Peyer's patch (tissue), 4 donors: Measurements from ENCODE around the gene RNF224. TPM values are rescaled to one million over a fixed set of nuclear protein-coding genes. Genes with fewer than 3 reads are reported as not detected.

ENCODE experiments used
- DNase-seq, 3 donors: peaks; one replicate each; pipeline ENCODE4 v3.0.0-alpha.2; 2017 to 2019
- H3K27ac ChIP-seq, 4 donors: fragments of 200-600 bp; sonication (generic); one replicate each; pipeline ENCODE4 v1.5.1; 2016 to 2019
- H3K27me3 ChIP-seq, 2 donors: fragments of 200-600 bp; sonication (generic); one replicate each; pipeline ENCODE4 v1.5.1; 2019
- H3K36me3 ChIP-seq, 3 donors: fragments of 200-600 bp; sonication (generic); one replicate each; pipeline ENCODE4 v1.5.1; 2016 to 2019
- H3K4me1 ChIP-seq, 4 donors: fragments of 200-600 bp; sonication (generic); one replicate each; pipeline ENCODE4 v1.5.1; 2016 to 2019
- H3K4me3 ChIP-seq, 4 donors: fragments of 200-600 bp; sonication (generic); 1 replicate in 3 of 4; 2 replicates in 1 of 4; pipeline ENCODE4 v1.5.1; 2016 to 2019; ENCODE audit warnings: mild to moderate bottlenecking in 1 of 4
- H3K9me3 ChIP-seq, 4 donors: fragments of 200-600 bp; sonication (generic); one replicate each; pipeline ENCODE4 v1.5.1; 2016 to 2019; ENCODE audit warnings: mild to moderate bottlenecking in 1 of 4
- CTCF ChIP-seq, 6 experiments: fragments of 450-650 bp in 4 of 6; fragments of 200-600 bp in 2 of 6; sonication (generic) in 1 of 6; IDR thresholded peaks; one replicate each; pipeline ENCODE4 v1.5.1; 2017 to 2019; ENCODE audit warnings: antibody characterized with exemption in 6 of 6, mild to moderate bottlenecking in 3 of 6, moderate library complexity in 1 of 6
- POLR2A ChIP-seq, 2 donors: fragments of 450-650 bp; IDR thresholded peaks; one replicate each; pipeline ENCODE4 v1.5.1; 2017; ENCODE audit warnings: antibody characterized with exemption in 2 of 2, mild to moderate bottlenecking in 2 of 2, moderate library complexity in 2 of 2
- total RNA-seq, 4 donors: library from RNA; depleted of rRNA; stranded (reverse); fragments of >200 nt; gene quantifications; one replicate each; pipeline ENCODE4 v1.1.0, GENCODE V29; 2016

Gene RNF224
- total RNA-seq, 4 donors from 2014 or later = not detected

- Histone ChIP-seq H3K4me3 (peak overlapping the region in 1 of 4 donors; percentile 79), H3K27ac (no peak overlapping the region), H3K4me1 (peaks cover 12 to 46% (median 26%) of the 10 kb centered on the region in 4 donors), H3K36me3 (peaks cover 0 to 65% (median 0%) of the 10 kb centered on the region in 3 donors), H3K9me3 (no peaks in the 10 kb centered on the region), H3K27me3 (no peaks in the 10 kb centered on the region)
- no peak for TF ChIP-seq POLR2A (IDR thresholded peaks at IDR 0.05)
- no peak for TF ChIP-seq CTCF (IDR thresholded peaks at IDR 0.05)
- no peak for DNase-seq
Observed at GRCh38 chr9:137186385-137186784, 40.9 kb upstream of the RNF224 start.

- no peak for DNase-seq
- H3K36me3 ChIP-seq = peaks cover 0 to 65% (median 0%) of the 10 kb centered on the region in 3 donors
- H3K27me3 ChIP-seq = no peaks in the 10 kb centered on the region
- H3K4me1 ChIP-seq = peaks cover 12 to 52% (median 26%) of the 10 kb centered on the region in 4 donors
- TF ChIP-seq CTCF (IDR thresholded peaks at IDR 0.05) (no peak), POLR2A (IDR thresholded peaks at IDR 0.05) (no peak)
- H3K27ac ChIP-seq = no peak overlapping the region
- H3K9me3 ChIP-seq = no peaks in the 10 kb centered on the region
- H3K4me3 ChIP-seq = peak overlapping the region; percentile 68 to 100 (median 88)
Observed at GRCh38 chr9:137187386-137187785, 39.9 kb upstream of the RNF224 start.

- TF ChIP-seq POLR2A (IDR thresholded peaks at IDR 0.05) (no peak), CTCF (IDR thresholded peaks at IDR 0.05) (no peak)
Observed at GRCh38 chr9:137188086-137188489, 39.2 kb upstream of the RNF224 start.

GRCh38 chr9:137188490-137189296 is 38.6 kb upstream of the RNF224 start, which contains the start of the genes ANAPC2 and SSNA1:
TSS of gene ANAPC2 (minus strand) at chr9:137188560. CDS start at chr9:137188532, 28 bp downstream.
TSS of gene SSNA1 (plus strand) at chr9:137188676. CDS start at chr9:137188727, 51 bp downstream.
- H3K4me3 ChIP-seq = peak within 1 kb of the TSS; percentile 68 to 100 (median 88)
- peaks cover 0 to 61% (median 0%) of the 10 kb centered on the region in 3 donors for H3K36me3 ChIP-seq
- no peaks in the 10 kb centered on the region for H3K27me3 ChIP-seq
- H3K27ac ChIP-seq = peak within 1 kb of the TSS; percentile 94 to 100 (median 97)
- H3K9me3 ChIP-seq = no peaks in the 10 kb centered on the region
- TF ChIP-seq CTCF (IDR thresholded peaks at IDR 0.05) (peak in 5 of 6 experiments; percentile 8 to 56 (median 47)), POLR2A (IDR thresholded peaks at IDR 0.05) (peak; percentile 84 to 85)
- H3K4me1 ChIP-seq = peaks cover 12 to 56% (median 26%) of the 10 kb centered on the region in 4 donors
- peak; percentile 92 to 97 (median 96) for DNase-seq

More at GRCh38 chr9:137188086-137188489, 39.2 kb upstream of the RNF224 start:
- Histone ChIP-seq H3K36me3 (peaks cover 0 to 65% (median 0%) of the 10 kb centered on the region in 3 donors), H3K4me3 (peak overlapping the region; percentile 68 to 100 (median 88)), H3K4me1 (peaks cover 12 to 56% (median 26%) of the 10 kb centered on the region in 4 donors), H3K27ac (peak overlapping the region; percentile 94 to 100 (median 97)), H3K27me3 (no peaks in the 10 kb centered on the region), H3K9me3 (no peaks in the 10 kb centered on the region)
- no peak for DNase-seq

GRCh38 chr9:137189297-137190295 is 37.7 kb upstream of the RNF224 start:
- Histone ChIP-seq H3K4me3 (peak overlapping the region; percentile 68 to 100 (median 88)), H3K27ac (peak overlapping the region; percentile 94 to 100 (median 97)), H3K9me3 (no peaks in the 10 kb centered on the region), H3K27me3 (no peaks in the 10 kb centered on the region), H3K36me3 (peaks cover 0 to 52% (median 0%) of the 10 kb centered on the region in 3 donors), H3K4me1 (peaks cover 12 to 65% (median 26%) of the 10 kb centered on the region in 4 donors)
- no peak for TF ChIP-seq POLR2A (IDR thresholded peaks at IDR 0.05)
- no peak for TF ChIP-seq CTCF (IDR thresholded peaks at IDR 0.05)
- DNase-seq = no peak
